K562 (cell line): ENCODE results near the gene PRDM1. TPM values are rescaled to one million over a fixed set of nuclear protein-coding genes. Genes with fewer than 3 reads are reported as not detected.

ENCODE experiments used
- ATAC-seq: fragments of 200-7000 bp; cut with Tn5 transposase; 3 replicates; pipeline ENCODE4 v1.9.1; 2020; ENCODE audit warnings: moderate library complexity
- BruUV-seq: library from RNA; stranded (reverse); fragments of 400-500 nt; replicated peaks from 2 replicates; lab custom pipeline; 2021; lab: Mats Ljungman, UMichigan
- CTCF ChIA-PET: fragments of 300-600 bp; formaldehyde crosslinking; extraction: SDS; loops from one replicate; lab custom pipeline; 2021; ENCODE audit warnings: low intra/inter-chr PET ratio; lab: Yijun Ruan, JAX
- POLR2A ChIA-PET: fragments of 300-600, 350-650 bp; sonication (Branson Sonifier 250); formaldehyde crosslinking; extraction: SDS; loops from one replicate; lab custom pipeline; 2021; ENCODE audit warnings: antibody characterized with exemption, inconsistent platforms; lab: Yijun Ruan, JAX
- DNase-seq, 4 experiments: peaks; one replicate each; pipeline versions ENCODE4 v3.0.0 to v3.0.0-alpha.2; 2011 to 2018; ENCODE audit warnings: low spot score in 3 of 4, mixed read lengths in 3 of 4; ENCODE audit errors: extremely low read depth in 1 of 4
- FAIRE-seq: peaks from 2 replicates; lab custom pipeline; 2011; peaks lifted over from hg19 to GRCh38; lab: Jason Lieb, UNC
- H2AFZ ChIP-seq: 2 replicates; pipeline ENCODE4 v1.6.0; 2011; ENCODE audit warnings: low read depth, low read length, control low read depth, inconsistent platforms
- H3K27ac ChIP-seq: fragments of 200-600 bp; 3 replicates; pipeline ENCODE4 v1.8.0; 2011; ENCODE audit warnings: low read depth, mild to moderate bottlenecking, control low read depth, inconsistent platforms, low read length, moderate library complexity, mixed read lengths; ENCODE audit errors: extremely low read depth
- H3K27me3 ChIP-seq, 2 experiments: fragments of 300-600 bp in 1 of 2; 2 replicates in 1 of 2; 3 replicates in 1 of 2; pipeline versions ENCODE4 v1.6.0 to v1.8.0; 2011; ENCODE audit warnings: inconsistent platforms in 2 of 2, low read length in 2 of 2, mild to moderate bottlenecking in 1 of 2, mixed read lengths in 1 of 2, moderate library complexity in 1 of 2; ENCODE audit not compliant: control insufficient read depth in 2 of 2, insufficient read depth in 2 of 2
- H3K36me3 ChIP-seq: fragments of 300-600 bp; 3 replicates; pipeline ENCODE4 v1.8.0; 2011; ENCODE audit warnings: mild to moderate bottlenecking, low read length, inconsistent platforms; ENCODE audit not compliant: control insufficient read depth, insufficient read depth
- H3K4me1 ChIP-seq, 2 experiments: fragments of 200-600 bp in 1 of 2; replicated peaks in 1 of 2; 2 replicates in 1 of 2; 3 replicates in 1 of 2; pipeline versions ENCODE4 v1.5.1 to v1.8.0; 2011; ENCODE audit warnings: inconsistent platforms in 2 of 2, low read length in 2 of 2, mild to moderate bottlenecking in 1 of 2, mixed read lengths in 1 of 2, moderate library complexity in 1 of 2; ENCODE audit not compliant: control insufficient read depth in 2 of 2, insufficient read depth in 2 of 2
- H3K4me2 ChIP-seq: 2 replicates; pipeline ENCODE4 v1.6.1; 2011; ENCODE audit warnings: low read length, control low read depth, inconsistent platforms, mixed read lengths; ENCODE audit not compliant: insufficient read depth
- H3K4me3 ChIP-seq: fragments of 200-600 bp; sonication (generic), shearing (Covaris generic); 2 replicates; pipeline ENCODE4 v1.5.1; 2016; ENCODE audit warnings: control low read depth, inconsistent platforms
- H3K79me2 ChIP-seq: fragments of 200-600 bp; 3 replicates; pipeline ENCODE4 v1.8.0; 2011; ENCODE audit warnings: low read length, inconsistent platforms; ENCODE audit not compliant: control insufficient read depth, insufficient read depth
- H3K9ac ChIP-seq, 2 experiments: 2 replicates each; pipeline versions ENCODE4 v1.6.0 to v1.6.1; 2011; ENCODE audit warnings: low read depth in 2 of 2, low read length in 2 of 2, control low read depth in 1 of 2, inconsistent platforms in 1 of 2, mild to moderate bottlenecking in 1 of 2, mixed read lengths in 1 of 2; ENCODE audit not compliant: insufficient read depth in 1 of 2
- H3K9me1 ChIP-seq: one replicate; pipeline ENCODE4 v1.6.0; 2011; ENCODE audit warnings: inconsistent platforms, mild to moderate bottlenecking, low read length, moderate library complexity; ENCODE audit not compliant: control insufficient read depth, insufficient read depth
- H3K9me3 ChIP-seq: replicated peaks from 2 replicates; pipeline ENCODE4 v1.5.1; 2011; ENCODE audit warnings: low read depth, low read length, inconsistent platforms; ENCODE audit not compliant: control insufficient read depth, insufficient read depth
- H4K20me1 ChIP-seq: replicated peaks from 2 replicates; pipeline ENCODE4 v1.6.1; 2011; ENCODE audit warnings: low read length, inconsistent platforms, mixed read lengths; ENCODE audit not compliant: control insufficient read depth, insufficient read depth
- BRD9 ChIP-seq: fragments of 450-650 bp; IDR thresholded peaks from 2 replicates; pipeline ENCODE4 v1.6.1; 2018; ENCODE audit warnings: low read depth; ENCODE audit not compliant: partially characterized antibody
- C11orf30 ChIP-seq: fragments of 450-650 bp; IDR thresholded peaks from 2 replicates; pipeline ENCODE4 v1.6.1; 2016; ENCODE audit warnings: low read depth, mild to moderate bottlenecking
- CTCF ChIP-seq, 3 experiments: IDR thresholded peaks in 2 of 3; conservative IDR thresholded peaks in 1 of 3; 2 replicates each; pipeline ENCODE4 v1.5.1; 2011 to 2012; ENCODE audit warnings: low read length in 3 of 3, mild to moderate bottlenecking in 3 of 3, control low read depth in 2 of 3, improper control_type of control experiment in 1 of 3, inconsistent platforms in 1 of 3, low read depth in 1 of 3, mixed read lengths in 1 of 3, moderate library complexity in 1 of 3; ENCODE audit not compliant: insufficient read depth in 2 of 3
- MCM3 ChIP-seq: fragments of 450-650 bp; IDR thresholded peaks from 2 replicates; pipeline ENCODE4 v1.6.1; 2016
- ZEB2 ChIP-seq: fragments of 450-650 bp; IDR thresholded peaks from 2 replicates; pipeline ENCODE4 v1.6.1; 2016
- ZNF707 ChIP-seq: fragments of 250-450 bp; sonication (Bioruptor Pico); conservative IDR thresholded peaks from 2 replicates; pipeline ENCODE4 v1.8.0; 2022; ENCODE audit warnings: inconsistent platforms, mild to moderate bottlenecking, moderate library complexity
- ZSCAN32 ChIP-seq: fragments of 450-650 bp; formaldehyde crosslinking; IDR thresholded peaks from 2 replicates; pipeline ENCODE4 v1.4.0; 2020; ENCODE audit warnings: mild to moderate bottlenecking, moderate library complexity
- WGBS: fragments of 100-300 bp; shearing (Covaris generic); methylation state at CpG from one replicate; pipeline ENCODE4 v1.1.6; 2016; ENCODE audit warnings: low coverage, mixed read lengths; ENCODE audit not compliant: insufficient coverage; ENCODE audit errors: missing lambda C conversion rate; 5-methylcytosine and 5-hydroxymethylcytosine counted together
- in situ Hi-C: fragments of 300-500 bp; cut with MboI; formaldehyde crosslinking; loops from 4 replicates; pipeline ENCODE4 v1.15.0; 2018; ENCODE audit warnings: inconsistent platforms, mixed read lengths
- intact Hi-C: fragments of 100-400 bp; cut with micrococcal nuclease; formaldehyde crosslinking; loops from 2 replicates; pipeline ENCODE4 v1.14.2; 2022
- polyA plus RNA-seq, 8 experiments: library from polyadenylated mRNA; depleted of rRNA in 4 of 8; stranded (reverse) in 5 of 8; unstranded in 3 of 8; fragments of >200 nt; fragmentation: Nextera tagmentation in 2 of 8; fragmentation: Illumina TruSeq in 1 of 8; extraction: Ambion mirVana in 2 of 8; extraction: Trizol in 1 of 8; gene quantifications; 2 replicates each; pipeline versions ENCODE4 v1.2.1 to v1.2.3, GENCODE V29; 2011 to 2014; ENCODE audit warnings: inconsistent platforms in 1 of 8, missing spikeins in 1 of 8
- total RNA-seq, 7 experiments: library from RNA; depleted of rRNA in 6 of 7; stranded (reverse); fragments of >200 nt in 6 of 7; fragmentation: Illumina TruSeq in 2 of 7; extraction: Trizol in 2 of 7; gene quantifications; 2 replicates each; pipeline versions ENCODE4 v1.2.1 to v1.2.3, GENCODE V29; 2011 to 2021; ENCODE audit warnings: low replicate concordance in 1 of 7

PRDM1 gene
- total and polyA plus RNA-seq, 9 of the 15 experiments (the other 6 are each of a cell fraction or from before 2014, with no cell fraction given): 0.09 to 0.89 (median 0.27) TPM

GRCh38 chr6:106109029-106109428 lies 22.9 kb downstream of the PRDM1 start:
- no TSS peak for BruUV-seq
- no peak for TF ChIP-seq MCM3
- no peak for TF ChIP-seq ZNF707
- no peak for TF ChIP-seq CTCF (IDR thresholded peaks at IDR 0.05 in 2 of 3, conservative IDR thresholded peaks at IDR 0.05 in 1 of 3; ENCODE audit: insufficient read depth in 2 of 3, low read depth in 1 of 3, low read length in 3 of 3)
- TF ChIP-seq ZEB2: no peak
- no peak for TF ChIP-seq C11orf30
- no peak for TF ChIP-seq ZSCAN32
- no peak for TF ChIP-seq BRD9
- H4K20me1 ChIP-seq: no peaks in the 10 kb centered on the region
- 85% methylated on average over 2 of the region's 3 CpGs for WGBS
- no peak overlapping the region for H3K4me3 ChIP-seq
- no peaks in the 10 kb centered on the region for H3K9me1 ChIP-seq
- no peaks in the 10 kb centered on the region for H3K79me2 ChIP-seq
- DNase-seq: no peak
- FAIRE-seq: no peak
- no peak for ATAC-seq
- H3K9ac ChIP-seq: no peak overlapping the region
- POLR2A ChIA-PET: no interaction called here
- in situ Hi-C loops: no loop called here
- H3K9me3 ChIP-seq: no peaks in the 10 kb centered on the region
- intact Hi-C loops: no loop called here
- no peak overlapping the region for H2AFZ ChIP-seq
- CTCF ChIA-PET: no interaction called here
- no peak overlapping the region for H3K4me2 ChIP-seq
- H3K27me3 ChIP-seq: no peaks in the 10 kb centered on the region
- peaks cover 5 to 33% of the 10 kb centered on the region in 2 experiments; a peak in 4 of 5 replicates for H3K4me1 ChIP-seq
- H3K36me3 ChIP-seq: no peaks in the 10 kb centered on the region
- H3K27ac ChIP-seq: no peak overlapping the region
